ENCODE results near the gene PLIN5. TPM values are rescaled to one million over a fixed set of nuclear protein-coding genes. Genes with fewer than 3 reads are reported as not detected.
"Not testable (repeated sequence)": the region's sequence is repeated elsewhere in the genome, so short reads cannot be mapped to it uniquely, and the experiment has no call there.

Gene PLIN5
- total RNA-seq, 2 donors from 2014 or later = 2.2 to 2.8 TPM

- no peak for DNase-seq (ENCODE audit: low spot score)
- intact Hi-C loops (cut with DNase I) = loop anchor here (1.0 to 10.0 kb wide), 2 partner anchors 26 to 265 kb away; no protein-coding TSS in a partner anchor
Measured at GRCh38 chr19:4529924-4530522, 5.0 kb downstream of the PLIN5 start.

GRCh38 chr19:4528843-4529242, 6.2 kb downstream of the PLIN5 start:
- intact Hi-C loops (cut with DNase I) = loop anchor here in 1 of 2 donors (10.0 kb wide), 1 partner anchor 264 kb away; no protein-coding TSS in a partner anchor
- DNase-seq (ENCODE audit: low spot score) = no peak

- not testable (repeated sequence) for DNase-seq (ENCODE audit: low spot score)
- intact Hi-C loops (cut with DNase I) = loop anchor here in 1 of 2 donors (10.0 kb wide), 1 partner anchor 263 kb away; no protein-coding TSS in a partner anchor
Measured at GRCh38 chr19:4527377-4527776, 7.6 kb downstream of the PLIN5 start.

GRCh38 chr19:4525563-4526002, 9.4 kb downstream of the PLIN5 start:
- DNase-seq (ENCODE audit: low spot score) = no peak
- intact Hi-C loops (cut with DNase I) = loop anchor here in 1 of 2 donors (10.0 kb wide), 1 partner anchor 261 kb away; no protein-coding TSS in a partner anchor

GRCh38 chr19:4524808-4525562, 10.0 kb downstream of the PLIN5 start:
- no peak for DNase-seq (ENCODE audit: low spot score)
- intact Hi-C loops (cut with DNase I) = loop anchor here (5.0 to 10.0 kb wide), 2 partner anchors 258 to 260 kb away; no protein-coding TSS in a partner anchor

GRCh38 chr19:4523306-4524110, 11.5 kb downstream of the PLIN5 start:
- intact Hi-C loops (cut with DNase I) = loop anchor here (5.0 to 10.0 kb wide), 2 partner anchors 256 to 259 kb away; no protein-coding TSS in a partner anchor

GRCh38 chr19:4522291-4523002, 12.6 kb downstream of the PLIN5 start:
- intact Hi-C loops (cut with DNase I) = loop anchor here (5.0 to 10.0 kb wide), 2 partner anchors 255 to 258 kb away; no protein-coding TSS in a partner anchor
- no peak for DNase-seq (ENCODE audit: low spot score)

More at GRCh38 chr19:4523306-4524110, 11.5 kb downstream of the PLIN5 start:
- no peak for DNase-seq (ENCODE audit: low spot score)

GRCh38 chr19:4521888-4522242, 13.2 kb downstream of the PLIN5 start:
- intact Hi-C loops (cut with DNase I) = loop anchor here (5.0 to 10.0 kb wide), 2 partner anchors 255 to 257 kb away; no protein-coding TSS in a partner anchor
- no peak for DNase-seq (ENCODE audit: low spot score)

GRCh38 chr19:4521170-4521887, 13.7 kb downstream of the PLIN5 start:
- no peak for DNase-seq (ENCODE audit: low spot score)
- intact Hi-C loops (cut with DNase I) = loop anchor here (5.0 to 10.0 kb wide), 2 partner anchors 254 to 257 kb away; no protein-coding TSS in a partner anchor

- DNase-seq (ENCODE audit: low spot score) = no peak
- intact Hi-C loops (cut with DNase I) = loop anchor here (5.0 to 10.0 kb wide), 2 partner anchors 252 to 255 kb away; no protein-coding TSS in a partner anchor
Measured at GRCh38 chr19:4519521-4520277, 15.3 kb downstream of the PLIN5 start.

GRCh38 chr19:4519172-4519496, 15.9 kb downstream of the PLIN5 start:
- intact Hi-C loops (cut with DNase I) = no loop called here
- DNase-seq (ENCODE audit: low spot score) = no peak

GRCh38 chr19:4518345-4519171, 16.5 kb downstream of the PLIN5 start, which contains the start of gene PLIN4:
Gene PLIN4 (minus strand): TSS chr19:4518486. CDS start chr19:4518272, 214 bp downstream.
- DNase-seq (ENCODE audit: low spot score) = no peak
- intact Hi-C loops (cut with DNase I) = no loop called here

GRCh38 chr19:4517451-4518057, 17.5 kb downstream of the PLIN5 start:
- intact Hi-C loops (cut with DNase I) = no loop called here
- no peak for DNase-seq (ENCODE audit: low spot score)

- intact Hi-C loops (cut with DNase I) = no loop called here
- DNase-seq (ENCODE audit: low spot score) = no peak
Measured at GRCh38 chr19:4516939-4517300, 18.1 kb downstream of the PLIN5 start.

- intact Hi-C loops (cut with DNase I) = no loop called here
- no peak for DNase-seq (ENCODE audit: low spot score)
Measured at GRCh38 chr19:4516199-4516938, 18.7 kb downstream of the PLIN5 start.

Data from posterior vena cava (tissue), 2 donors.